ENCODE measurements around the gene CELA3B. TPM values are rescaled to one million over a fixed set of nuclear protein-coding genes. Genes with fewer than 3 reads are reported as not detected.
A peak's percentile ranks its signal among the peaks of the same experiment; 100 is the strongest.
"Not testable (repeated sequence)": the region's sequence is repeated elsewhere in the genome, so short reads cannot be mapped to it uniquely, and the experiment has no call there.

Gene CELA3B
- polyA plus RNA-seq (2013, experiment 1 of 2; ENCODE audit: insufficient read length), result not detected
- not detected for polyA plus RNA-seq (2013, experiment 2 of 2; ENCODE audit: insufficient read length)

- DNase-seq, result not testable (repeated sequence)
These were observed at the start of gene CELA3B for GRCh38 chr1:21976703-21977239. CELA3B (plus strand) TSS chr1:21977022; CDS start chr1:21977040, 18 bp downstream.

GRCh38 chr1:21927533-21928237, 49.1 kb upstream of the CELA3B start:
- DNase-seq, result peak; percentile 85

- DNase-seq, result no peak
These were observed 46.7 kb upstream of the CELA3B start for GRCh38 chr1:21930080-21930571.

DNA sequence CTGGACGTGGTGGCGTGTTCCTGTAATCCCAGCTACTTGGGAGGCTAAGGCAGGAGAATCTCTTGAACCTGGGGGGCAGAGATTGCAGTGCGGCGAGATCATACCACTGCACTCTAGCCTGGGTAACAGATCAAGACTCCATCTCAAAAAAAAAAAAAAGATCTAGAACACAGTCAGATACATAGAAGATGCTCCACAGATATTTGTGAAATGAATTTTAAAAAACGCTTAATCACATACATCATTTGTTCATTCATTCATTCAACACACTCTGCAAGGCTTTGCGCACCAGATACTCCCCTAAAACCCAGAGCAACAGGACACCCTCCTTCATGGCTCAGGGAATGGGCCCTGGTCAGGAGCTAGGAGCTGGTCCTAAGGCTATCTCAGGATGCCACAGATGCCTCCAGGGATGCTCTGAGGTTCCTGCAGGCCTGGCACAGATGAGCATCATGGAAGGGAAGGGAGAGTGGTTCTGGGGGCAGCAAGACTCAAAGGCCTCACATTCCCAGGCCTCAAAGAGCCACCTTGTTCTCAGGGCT, 46.1 kb upstream of the CELA3B start:
- peak; percentile 47 for DNase-seq

GRCh38 chr1:21931171-21932093, 45.4 kb upstream of the CELA3B start:
- DNase-seq, result peak; percentile 96

- DNase-seq, result no peak
These were observed 44.7 kb upstream of the CELA3B start for GRCh38 chr1:21932127-21932526.

- DNase-seq, result no peak
These were observed 43.2 kb upstream of the CELA3B start for GRCh38 chr1:21933397-21934248.

- DNase-seq, result peak; percentile 80
These were observed 41.4 kb upstream of the CELA3B start for GRCh38 chr1:21935393-21935804.

GRCh38 chr1:21935891-21936365, 40.9 kb upstream of the CELA3B start:
- DNase-seq, result no peak

DNA sequence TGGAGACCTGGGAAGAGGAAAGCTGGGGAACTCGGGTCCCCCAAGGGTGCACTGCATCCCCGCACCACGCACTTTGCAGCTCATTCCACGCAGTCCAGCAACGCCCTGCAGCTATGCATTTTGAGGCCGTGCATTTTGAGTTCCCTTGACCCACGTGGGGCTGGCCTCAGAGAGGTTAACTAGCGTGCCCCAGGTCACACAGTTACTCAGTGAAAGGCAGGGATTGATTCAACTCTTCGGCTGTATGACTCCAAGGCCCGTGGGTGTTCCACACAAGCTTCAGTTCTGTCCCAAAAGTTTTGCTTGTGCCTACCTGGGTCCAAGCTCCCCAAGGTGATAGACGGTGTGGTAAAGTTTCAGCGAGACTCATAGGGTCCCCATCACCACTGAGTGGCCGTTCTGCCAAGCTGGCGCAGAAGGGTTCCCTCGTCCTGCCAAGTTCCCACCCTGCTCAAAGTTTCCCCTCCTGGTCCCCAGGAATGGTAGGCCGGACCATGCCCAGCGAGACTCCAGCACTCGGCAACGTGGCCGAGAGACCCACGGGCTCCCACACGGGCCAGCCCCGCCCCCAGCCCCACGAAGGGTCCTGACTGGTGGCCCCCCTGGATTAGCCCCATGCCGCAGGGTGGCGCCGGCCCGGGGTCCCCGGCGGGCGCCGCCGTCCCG, 40.3 kb upstream of the CELA3B start:
- DNase-seq, result no peak

DNA sequence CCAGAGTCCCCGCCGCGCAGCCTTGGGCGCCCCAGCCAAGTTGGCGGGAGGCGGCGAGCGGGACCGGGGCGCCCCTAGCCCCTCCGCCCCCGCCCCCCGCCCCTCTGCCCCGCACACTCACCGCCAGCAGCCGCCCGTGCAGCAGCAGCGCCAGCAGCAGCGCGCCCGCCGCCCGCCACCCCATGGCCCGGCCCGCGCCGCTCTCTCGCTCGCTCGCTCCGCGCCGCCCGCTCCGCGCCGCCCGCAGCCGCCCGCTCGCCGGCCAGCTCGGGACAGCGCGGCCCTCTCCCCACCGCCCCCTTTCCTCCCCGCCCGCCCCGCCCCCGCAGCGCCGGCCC, 39.8 kb upstream of the CELA3B start, which contains the start of gene HSPG2:
TSS of gene HSPG2 (minus strand) at position 277 of the 338 bp plus-strand sequence. CDS start at position 184, 93 bp downstream.
- DNase-seq, result no peak

DNA sequence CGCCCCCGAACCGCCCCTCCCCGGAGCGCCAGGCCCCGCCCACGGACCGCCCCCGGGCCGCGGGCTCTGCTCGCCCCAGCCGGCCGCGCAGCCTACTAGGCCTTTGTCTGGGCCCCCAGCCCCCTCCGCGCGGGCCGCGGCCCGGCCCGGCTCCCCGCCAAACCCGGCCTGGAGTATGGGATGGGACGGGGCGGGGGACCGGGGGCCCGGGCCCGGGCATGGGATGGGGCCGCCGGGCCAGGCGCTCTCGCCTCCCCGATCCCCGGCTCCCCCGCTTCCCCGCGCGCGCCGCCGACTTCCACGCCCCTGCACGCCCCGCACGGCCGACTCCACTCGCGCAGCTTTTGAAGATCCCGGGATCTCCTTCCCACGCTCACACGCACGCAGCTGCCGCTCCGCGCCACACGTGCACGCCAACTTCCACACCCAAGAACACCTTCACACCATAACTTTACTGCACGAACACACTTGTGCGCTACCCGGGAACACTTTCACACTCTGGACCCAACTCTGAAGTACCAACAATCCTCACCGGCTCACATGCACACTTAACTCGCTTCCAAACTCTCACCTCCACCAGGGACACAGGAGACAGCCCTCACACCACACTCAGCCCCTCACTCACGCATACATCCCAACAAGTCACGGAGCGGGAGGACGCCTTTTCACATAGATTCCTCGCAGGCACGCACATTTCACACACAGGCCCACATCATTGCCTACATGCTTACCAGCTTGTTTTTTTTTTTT, 39.3 kb upstream of the CELA3B start:
- DNase-seq, result peak; percentile 89

GRCh38 chr1:21938732-21939538, 37.9 kb upstream of the CELA3B start:
- no peak for DNase-seq

- peak; percentile 99 for DNase-seq
These were observed 37.0 kb upstream of the CELA3B start for GRCh38 chr1:21939650-21940374.

- no peak for DNase-seq
These were observed 36.3 kb upstream of the CELA3B start for GRCh38 chr1:21940492-21940891.

DNA sequence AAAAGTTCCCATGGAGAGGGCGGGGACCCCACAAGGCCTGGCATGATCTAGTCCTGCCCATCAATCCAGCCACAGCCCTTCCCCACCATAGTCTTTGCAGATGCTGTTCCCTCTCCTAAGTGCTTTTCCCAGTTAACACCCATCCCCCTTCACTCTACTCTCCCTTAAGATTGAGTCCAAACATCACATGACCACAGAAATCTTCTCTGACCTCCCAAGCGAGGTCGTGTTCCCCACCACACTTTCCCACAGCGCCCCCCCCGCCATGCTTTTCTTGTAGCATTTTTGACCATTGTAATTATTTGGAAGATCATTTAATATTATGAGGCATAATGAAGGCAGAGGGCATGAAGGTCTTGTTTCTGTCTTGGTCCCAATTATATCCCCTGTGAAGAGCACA, 35.5 kb upstream of the CELA3B start:
- no peak for DNase-seq

DNA sequence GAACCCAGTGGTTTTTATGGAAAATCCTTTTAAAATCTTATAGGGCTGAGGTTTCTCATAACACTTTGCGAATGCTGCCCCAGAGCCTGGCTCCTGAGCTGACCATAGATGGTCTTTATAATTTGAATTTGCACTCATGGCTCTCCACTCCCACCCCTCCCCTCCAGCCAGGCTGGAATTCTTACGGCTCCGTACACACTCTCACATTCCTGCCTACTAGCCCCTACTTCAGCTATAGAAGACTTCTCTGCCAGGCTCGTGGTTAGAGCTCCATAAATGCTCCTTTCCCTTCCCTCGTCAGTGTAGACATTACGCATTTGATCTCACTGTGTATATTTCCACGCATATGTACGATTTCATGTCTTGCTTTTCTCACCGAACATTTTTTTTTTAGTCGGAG, 34.4 kb upstream of the CELA3B start:
- DNase-seq, result no peak

- DNase-seq, result peak; percentile 84
These were observed 33.7 kb upstream of the CELA3B start for GRCh38 chr1:21942959-21943640.
